Mesenchymal stem cell (in vitro differentiated cells and primary cell): ENCODE results near the gene ZNF770.

Experiments used
- DNase-seq: peaks from one replicate; pipeline ENCODE4 v3.0.0-alpha.2; 2013
- H2AFZ ChIP-seq: one replicate; pipeline ENCODE4 v1.6.1; 2013; ENCODE audit warnings: low read depth, mild to moderate bottlenecking, control low read depth, inconsistent platforms, low read length, moderate library complexity
- H2AK5ac ChIP-seq: 2 replicates; pipeline ENCODE4 v1.6.1; 2013; ENCODE audit warnings: low read length, moderate library complexity, mild to moderate bottlenecking, inconsistent platforms; ENCODE audit not compliant: severe bottlenecking
- H2BK120ac ChIP-seq: one replicate; pipeline ENCODE4 v1.6.1; 2013; ENCODE audit warnings: low read depth, mild to moderate bottlenecking, inconsistent platforms, low read length, moderate library complexity
- H2BK12ac ChIP-seq, 2 experiments: one replicate each; pipeline ENCODE4 v1.6.1; 2013; ENCODE audit warnings: inconsistent platforms in 2 of 2, low read length in 2 of 2, mild to moderate bottlenecking in 2 of 2, moderate library complexity in 2 of 2, control low read depth in 1 of 2
- H2BK15ac ChIP-seq: one replicate; pipeline ENCODE4 v1.6.1; 2013; ENCODE audit warnings: mild to moderate bottlenecking, low read depth, inconsistent platforms; ENCODE audit not compliant: poor library complexity, severe bottlenecking
- H2BK5ac ChIP-seq: 2 replicates; pipeline ENCODE4 v1.6.1; 2013; ENCODE audit warnings: low read depth, mild to moderate bottlenecking, low read length, control low read depth, inconsistent platforms; ENCODE audit not compliant: poor library complexity, severe bottlenecking
- H3K14ac ChIP-seq, 2 experiments: one replicate each; pipeline ENCODE4 v1.6.1; 2013; ENCODE audit warnings: inconsistent platforms in 2 of 2, low read length in 2 of 2, control low read depth in 1 of 2, mild to moderate bottlenecking in 1 of 2, moderate library complexity in 1 of 2
- H3K18ac ChIP-seq, 2 experiments: one replicate each; pipeline ENCODE4 v1.6.1; 2013; ENCODE audit warnings: inconsistent platforms in 2 of 2, low read length in 2 of 2, control low read depth in 1 of 2, low read depth in 1 of 2, mild to moderate bottlenecking in 1 of 2
- H3K23ac ChIP-seq, 2 experiments: one replicate each; pipeline ENCODE4 v1.6.1; 2013; ENCODE audit warnings: inconsistent platforms in 2 of 2, low read length in 2 of 2, mild to moderate bottlenecking in 2 of 2, moderate library complexity in 2 of 2, control low read depth in 1 of 2
- H3K27ac ChIP-seq: 2 replicates; pipeline ENCODE4 v1.5.1; 2013; ENCODE audit warnings: mild to moderate bottlenecking, moderate library complexity, low read length, control low read depth, inconsistent platforms; ENCODE audit not compliant: poor library complexity, severe bottlenecking
- H3K27me3 ChIP-seq, 2 experiments: 2 replicates each; pipeline versions ENCODE4 v1.6.1 to v1.7.0; 2013; ENCODE audit warnings: low read length in 2 of 2, mild to moderate bottlenecking in 2 of 2, moderate library complexity in 2 of 2, control low read depth in 1 of 2, inconsistent platforms in 1 of 2; ENCODE audit not compliant: control insufficient read depth in 1 of 2, insufficient read depth in 1 of 2
- H3K36me3 ChIP-seq, 2 experiments: 2 replicates each; pipeline versions ENCODE4 v1.6.1 to v1.7.0; 2013; ENCODE audit warnings: low read length in 2 of 2, control low read depth in 1 of 2, inconsistent platforms in 1 of 2, low read depth in 1 of 2, mild to moderate bottlenecking in 1 of 2; ENCODE audit not compliant: insufficient read depth in 2 of 2, control insufficient read depth in 1 of 2
- H3K4ac ChIP-seq, 2 experiments: one replicate each; pipeline ENCODE4 v1.6.1; 2013; ENCODE audit warnings: inconsistent platforms in 2 of 2, low read length in 2 of 2, mild to moderate bottlenecking in 2 of 2, moderate library complexity in 2 of 2, control low read depth in 1 of 2, low read depth in 1 of 2
- H3K4me1 ChIP-seq: 2 replicates; pipeline ENCODE4 v1.6.1; 2013; ENCODE audit warnings: low read depth, low read length, control low read depth; ENCODE audit not compliant: control insufficient read depth, insufficient read depth
- H3K4me2 ChIP-seq: 2 replicates; pipeline ENCODE4 v1.6.1; 2013; ENCODE audit warnings: low read length, mild to moderate bottlenecking, inconsistent platforms; ENCODE audit not compliant: poor library complexity, severe bottlenecking
- H3K4me3 ChIP-seq, 2 experiments: 2 replicates each; pipeline versions ENCODE4 v1.5.1 to v1.7.0; 2013; ENCODE audit warnings: low read length in 2 of 2, mild to moderate bottlenecking in 2 of 2, control low read depth in 1 of 2, low read depth in 1 of 2; ENCODE audit not compliant: insufficient read depth in 1 of 2
- H3K79me1 ChIP-seq: replicated peaks from 2 replicates; pipeline ENCODE4 v1.6.1; 2013; ENCODE audit warnings: mild to moderate bottlenecking, control low read depth, low read length, inconsistent platforms; ENCODE audit not compliant: poor library complexity, severe bottlenecking
- H3K9ac ChIP-seq: 2 replicates; pipeline ENCODE4 v1.7.0; 2013; ENCODE audit warnings: mild to moderate bottlenecking, low read length, moderate library complexity
- H3K9me3 ChIP-seq: 2 replicates; pipeline ENCODE4 v1.7.0; 2013; ENCODE audit warnings: mild to moderate bottlenecking, low read length; ENCODE audit not compliant: control insufficient read depth
- H4K8ac ChIP-seq: one replicate; pipeline ENCODE4 v1.6.1; 2013; ENCODE audit warnings: inconsistent platforms, mild to moderate bottlenecking, low read length, moderate library complexity
- H4K91ac ChIP-seq: one replicate; pipeline ENCODE4 v1.6.1; 2013; ENCODE audit warnings: mild to moderate bottlenecking, low read length, inconsistent platforms
- WGBS: methylation state at CpG from one replicate; pipeline ENCODE4 v1.1.7; 2013; ENCODE audit warnings: mixed read lengths; 5-methylcytosine and 5-hydroxymethylcytosine counted together

The ZNF770 gene

GRCh38 chr15:34987609-34988026 is 469 bp downstream of the ZNF770 start:
- Histone ChIP-seq H2AK5ac (peak overlapping the region; percentile 89), H2BK15ac (peak overlapping the region; percentile 89), H3K27ac (peak overlapping the region; percentile 89), H3K9me3 (no peaks in the 10 kb centered on the region), H4K91ac (peak overlapping the region; percentile 90), H3K79me1 (no peaks in the 10 kb centered on the region), H3K4me1 (peaks cover 6% of the 10 kb centered on the region), H3K14ac (peak overlapping the region; percentile 36 to 68), H3K4me3 (peak overlapping the region; percentile 83 to 98), H3K18ac (peak overlapping the region; percentile 89 to 94), H3K23ac (peak overlapping the region in 1 of 2 experiments; percentile 79), H2AFZ (no peak overlapping the region), H4K8ac (peak overlapping the region; percentile 93), H3K9ac (peak overlapping the region; percentile 98), H3K4ac (peak overlapping the region in 1 of 2 experiments; percentile 87), H3K36me3 (peaks cover 0 to 13% of the 10 kb centered on the region in 2 experiments), H3K27me3 (no peaks in the 10 kb centered on the region), H2BK120ac (peak overlapping the region; percentile 73), H3K4me2 (peak overlapping the region; percentile 74), H2BK12ac (peak overlapping the region in 1 of 2 experiments; percentile 24), H2BK5ac (peak overlapping the region; percentile 22)
- DNase-seq: peak; percentile 71
- WGBS: 0% methylated on average over 9 of the region's 16 CpGs

- H4K8ac ChIP-seq: no peak overlapping the region
- no peak overlapping the region for H2BK5ac ChIP-seq
- no peaks in the 10 kb centered on the region for H3K79me1 ChIP-seq
- no peak overlapping the region for H2AFZ ChIP-seq
- 10% methylated on average over 7 of the region's 9 CpGs for WGBS
- no peak overlapping the region for H3K23ac ChIP-seq
- no peak overlapping the region for H3K18ac ChIP-seq
- H3K4me2 ChIP-seq: peak overlapping the region; percentile 66
- no peak overlapping the region for H2BK120ac ChIP-seq
- H3K27me3 ChIP-seq: no peaks in the 10 kb centered on the region
- peaks cover 0 to 20% of the 10 kb centered on the region in 2 experiments for H3K36me3 ChIP-seq
- no peak overlapping the region for H2BK12ac ChIP-seq
- no peak overlapping the region for H3K27ac ChIP-seq
- no peak overlapping the region for H4K91ac ChIP-seq
- no peak overlapping the region for H3K14ac ChIP-seq
- no peaks in the 10 kb centered on the region for H3K9me3 ChIP-seq
- DNase-seq: peak; percentile 23
- H2BK15ac ChIP-seq: no peak overlapping the region
- H3K9ac ChIP-seq: peak overlapping the region; percentile 98
- no peak overlapping the region for H3K4ac ChIP-seq
- peak overlapping the region in 1 of 2 experiments; percentile 98 for H3K4me3 ChIP-seq
- H3K4me1 ChIP-seq: peaks cover 6% of the 10 kb centered on the region
- no peak overlapping the region for H2AK5ac ChIP-seq
These were observed 1.2 kb downstream of the ZNF770 start for GRCh38 chr15:34986771-34987480.

GRCh38 chr15:34986326-34986725 is 1.8 kb downstream of the ZNF770 start:
- H3K4me2 ChIP-seq: peak overlapping the region; percentile 66
- H3K79me1 ChIP-seq: peaks cover 2% of the 10 kb centered on the region
- H3K27ac ChIP-seq: no peak overlapping the region
- H4K8ac ChIP-seq: no peak overlapping the region
- H3K4ac ChIP-seq: no peak overlapping the region
- H3K23ac ChIP-seq: no peak overlapping the region
- 100% methylated on average over 1 of the region's 1 CpG for WGBS
- H2BK15ac ChIP-seq: no peak overlapping the region
- no peak overlapping the region for H2BK5ac ChIP-seq
- peaks cover 0 to 26% of the 10 kb centered on the region in 2 experiments for H3K36me3 ChIP-seq
- no peak overlapping the region for H4K91ac ChIP-seq
- H2BK120ac ChIP-seq: no peak overlapping the region
- no peak overlapping the region for H2BK12ac ChIP-seq
- H3K4me3 ChIP-seq: peak overlapping the region in 1 of 2 experiments; percentile 98
- no peak overlapping the region for H3K14ac ChIP-seq
- peaks cover 6% of the 10 kb centered on the region for H3K4me1 ChIP-seq
- no peak overlapping the region for H2AK5ac ChIP-seq
- no peaks in the 10 kb centered on the region for H3K27me3 ChIP-seq
- H3K9me3 ChIP-seq: no peaks in the 10 kb centered on the region
- H3K18ac ChIP-seq: no peak overlapping the region
- no peak overlapping the region for H2AFZ ChIP-seq
- DNase-seq: no peak
- H3K9ac ChIP-seq: peak overlapping the region; percentile 98

GRCh38 chr15:34984889-34985630 is 3.0 kb downstream of the ZNF770 start:
- Histone ChIP-seq H3K4me3 (peak overlapping the region in 1 of 2 experiments; percentile 16), H2BK12ac (no peak overlapping the region), H3K27ac (no peak overlapping the region), H4K91ac (no peak overlapping the region), H3K14ac (no peak overlapping the region), H3K9me3 (no peaks in the 10 kb centered on the region), H2AK5ac (no peak overlapping the region), H4K8ac (no peak overlapping the region), H3K9ac (peak overlapping the region; percentile 69), H3K4ac (no peak overlapping the region), H2AFZ (no peak overlapping the region), H3K36me3 (peaks cover 0 to 31% of the 10 kb centered on the region in 2 experiments), H3K4me1 (peaks cover 6% of the 10 kb centered on the region), H2BK15ac (no peak overlapping the region), H2BK5ac (no peak overlapping the region), H3K27me3 (no peaks in the 10 kb centered on the region), H3K23ac (no peak overlapping the region), H3K79me1 (peaks cover 2% of the 10 kb centered on the region), H3K4me2 (peak overlapping the region; percentile 33), H2BK120ac (no peak overlapping the region), H3K18ac (no peak overlapping the region)
- peak; percentile 45 for DNase-seq
- 81% methylated on average over 9 of the region's 9 CpGs for WGBS
